PFSK-1 (cell line): ENCODE data around the gene PDE2A.

Source experiments
- FOXP2 ChIP-seq: optimal IDR thresholded peaks from 2 replicates; pipeline ENCODE3; 2011; ENCODE audit warnings: borderline replicate concordance, control low read depth, inconsistent platforms; ENCODE audit not compliant: insufficient read depth; ENCODE audit errors: extremely low read length, extremely low read depth
- REST ChIP-seq, 2 experiments: IDR thresholded peaks; 2 replicates each; pipeline versions ENCODE4 v1.6.1 to v1.8.0; 2011 to 2012; ENCODE audit warnings: low read depth in 2 of 2, low read length in 2 of 2, control low read depth in 1 of 2, inconsistent platforms in 1 of 2, mild to moderate bottlenecking in 1 of 2, moderate library complexity in 1 of 2; ENCODE audit not compliant: insufficient read depth in 1 of 2
- TAF1 ChIP-seq: IDR thresholded peaks from 2 replicates; pipeline ENCODE4 v1.6.1; 2012; ENCODE audit warnings: low read length, control low read depth, borderline replicate concordance; ENCODE audit not compliant: insufficient read depth

GRCh38 chr11:72569966-72570892 is 104.0 kb downstream of the PDE2A start:
- TF ChIP-seq FOXP2 (no peak), TAF1 (no peak), REST (IDR thresholded peaks at IDR 0.05; ENCODE audit: insufficient read depth in 1 of 2, low read depth in 2 of 2, low read length in 2 of 2) (no peak)
